ENCODE measurements around the gene ARL2BP. TPM values are rescaled to one million over a fixed set of nuclear protein-coding genes. Genes with fewer than 3 reads are reported as not detected.
A peak's percentile ranks its signal among the peaks of the same experiment; 100 is the strongest.

ARL2BP gene
- total RNA-seq, 1 donor from 2014 or later = 38.5 TPM

- intact Hi-C loops (cut with DNase I) = no loop called here
- no peak for ATAC-seq
- no peak for DNase-seq (ENCODE audit: low spot score)
Observed at GRCh38 chr16:57233944-57234706, 10.9 kb upstream of the ARL2BP start.

- ATAC-seq (no peak), DNase-seq (ENCODE audit: low spot score) (no peak)
- intact Hi-C loops (cut with DNase I) = no loop called here
Observed at GRCh38 chr16:57234707-57235092, 10.4 kb upstream of the ARL2BP start.

- ATAC-seq = no peak
- intact Hi-C loops (cut with DNase I) = no loop called here
- DNase-seq (ENCODE audit: low spot score) = no peak
Observed at GRCh38 chr16:57235128-57236021, 9.7 kb upstream of the ARL2BP start.

GRCh38 chr16:57236022-57236350 lies 9.1 kb upstream of the ARL2BP start:
- intact Hi-C loops (cut with DNase I) = no loop called here
- DNase-seq (ENCODE audit: low spot score) (no peak), ATAC-seq (no peak)

- no peak for DNase-seq (ENCODE audit: low spot score)
- intact Hi-C loops (cut with DNase I) = no loop called here
- no peak for ATAC-seq
Observed at GRCh38 chr16:57238682-57239081, 6.4 kb upstream of the ARL2BP start.

- DNase-seq (ENCODE audit: low spot score) (no peak), ATAC-seq (no peak)
- intact Hi-C loops (cut with DNase I) = no loop called here
Observed at GRCh38 chr16:57239107-57239506, 6.0 kb upstream of the ARL2BP start.

GRCh38 chr16:57240851-57241250 lies 4.2 kb upstream of the ARL2BP start:
- intact Hi-C loops (cut with DNase I) = no loop called here
- ATAC-seq = no peak
- no peak for DNase-seq (ENCODE audit: low spot score)

GRCh38 chr16:57242650-57243049 lies 2.4 kb upstream of the ARL2BP start:
- ATAC-seq (no peak), DNase-seq (ENCODE audit: low spot score) (no peak)
- intact Hi-C loops (cut with DNase I) = no loop called here

- DNase-seq (ENCODE audit: low spot score) (no peak), ATAC-seq (no peak)
- intact Hi-C loops (cut with DNase I) = no loop called here
Observed at GRCh38 chr16:57244463-57244766, 644 bp upstream of the ARL2BP start.

GRCh38 chr16:57245472-57246113 lies 534 bp downstream of the ARL2BP start:
- ATAC-seq = peak; percentile 30
- intact Hi-C loops (cut with DNase I) = no loop called here
- peak; percentile 74 for DNase-seq (ENCODE audit: low spot score)

GRCh38 chr16:57251352-57251751 lies 6.3 kb downstream of the ARL2BP start:
- intact Hi-C loops (cut with DNase I) = no loop called here
- DNase-seq (ENCODE audit: low spot score) (no peak), ATAC-seq (no peak)

- ATAC-seq (no peak), DNase-seq (ENCODE audit: low spot score) (no peak)
- intact Hi-C loops (cut with DNase I) = no loop called here
Observed at GRCh38 chr16:57252148-57252721, 7.2 kb downstream of the ARL2BP start.

GRCh38 chr16:57253466-57253865 lies 8.4 kb downstream of the ARL2BP start:
- ATAC-seq = no peak
- intact Hi-C loops (cut with DNase I) = no loop called here

GRCh38 chr16:57255686-57256415 lies 10.8 kb downstream of the ARL2BP start:
- intact Hi-C loops (cut with DNase I) = no loop called here
- ATAC-seq (no peak), DNase-seq (ENCODE audit: low spot score) (peak; percentile 48)

More at GRCh38 chr16:57253466-57253865, 8.4 kb downstream of the ARL2BP start:
- no peak for DNase-seq (ENCODE audit: low spot score)

GRCh38 chr16:57256601-57257395 lies 11.7 kb downstream of the ARL2BP start:
- intact Hi-C loops (cut with DNase I) = no loop called here
- DNase-seq (ENCODE audit: low spot score) (peak; percentile 51), ATAC-seq (no peak)

- intact Hi-C loops (cut with DNase I) = no loop called here
- DNase-seq (ENCODE audit: low spot score) = peak; percentile 35
- no peak for ATAC-seq
Observed at GRCh38 chr16:57257455-57258070, 12.5 kb downstream of the ARL2BP start.

- intact Hi-C loops (cut with DNase I) = no loop called here
- ATAC-seq = no peak
- peak; percentile 42 for DNase-seq (ENCODE audit: low spot score)
Observed at GRCh38 chr16:57258226-57258909, 13.3 kb downstream of the ARL2BP start.

Measured in sciatic nerve (tissue), 2 donors.